PC-3 (cell line): Measurements from ENCODE around the gene BRF1. TPM values are rescaled to one million over a fixed set of nuclear protein-coding genes. Genes with fewer than 3 reads are reported as not detected.
A peak's percentile ranks its signal among the peaks of the same experiment; 100 is the strongest.

ENCODE experiments used
- ATAC-seq: fragments of 200-7000 bp; cut with Tn5 transposase; 2 replicates; pipeline ENCODE4 v1.9.1; 2020; ENCODE audit warnings: mild to moderate bottlenecking, moderate library complexity
- BruUV-seq: library from RNA; stranded (reverse); fragments of 400-500 nt; replicated peaks from 2 replicates; lab custom pipeline; 2021; lab: Mats Ljungman, UMichigan
- CTCF ChIA-PET: fragments of 300-600 bp; sonication (Branson Sonifier 250); formaldehyde crosslinking; loops from one replicate; lab custom pipeline; 2022; ENCODE audit warnings: antibody characterized with exemption; lab: Charles Lee
- POLR2A ChIA-PET: fragments of 300-600 bp; sonication (Branson Sonifier 250); formaldehyde crosslinking; loops from one replicate; lab custom pipeline; 2022; ENCODE audit warnings: antibody characterized with exemption; ENCODE audit not compliant: unreplicated experiment; lab: Charles Lee
- DNase-seq: peaks from one replicate; pipeline ENCODE4 v3.0.0-alpha.2; 2015
- H2AFZ ChIP-seq: fragments of 300-600 bp; sonication (generic); 2 replicates; pipeline ENCODE4 v1.6.0; 2016; ENCODE audit warnings: antibody characterized with exemption, low read length
- H3F3A ChIP-seq: fragments of 300-600 bp; sonication (generic); one replicate; pipeline ENCODE4 v1.6.0; 2017; ENCODE audit warnings: antibody characterized with exemption, low read length, control low read depth, mild to moderate bottlenecking; ENCODE audit not compliant: unreplicated experiment
- H3K27ac ChIP-seq: fragments of 300-600 bp; sonication (generic); 2 replicates; pipeline ENCODE4 v1.5.1; 2016; ENCODE audit warnings: mild to moderate bottlenecking, low read length
- H3K27me3 ChIP-seq: fragments of 300-600 bp; sonication (generic); 2 replicates; pipeline ENCODE4 v1.6.1; 2016; ENCODE audit warnings: low read length, mixed read lengths
- H3K36me3 ChIP-seq: fragments of 300-600 bp; sonication (generic); 2 replicates; pipeline ENCODE4 v1.6.1; 2016; ENCODE audit warnings: low read depth, mixed run types, low read length, mixed read lengths
- H3K4me1 ChIP-seq: fragments of 300-600 bp; sonication (generic); 2 replicates; pipeline ENCODE4 v1.5.1; 2016; ENCODE audit warnings: low read length; ENCODE audit not compliant: insufficient read depth
- H3K4me2 ChIP-seq: fragments of 300-600 bp; sonication (generic); 2 replicates; pipeline ENCODE4 v1.6.0; 2016; ENCODE audit warnings: low read length
- H3K4me3 ChIP-seq: fragments of 300-600 bp; sonication (generic); 2 replicates; pipeline ENCODE4 v1.5.1; 2016; ENCODE audit warnings: mild to moderate bottlenecking, low read length, mixed read lengths
- H3K79me2 ChIP-seq: fragments of 300-600 bp; sonication (generic); 2 replicates; pipeline ENCODE4 v1.6.1; 2017; ENCODE audit warnings: low read length, mixed read lengths
- H3K9ac ChIP-seq: fragments of 300-600 bp; sonication (generic); 2 replicates; pipeline ENCODE4 v1.6.0; 2016; ENCODE audit warnings: mild to moderate bottlenecking, low read length
- H3K9me2 ChIP-seq: fragments of 300-600 bp; sonication (generic); replicated peaks from 2 replicates; pipeline ENCODE4 v1.6.1; 2016; ENCODE audit warnings: mixed run types, low read length, mixed read lengths
- H3K9me3 ChIP-seq: fragments of 300-600 bp; sonication (generic); 2 replicates; pipeline ENCODE4 v1.6.1; 2016; ENCODE audit warnings: low read length, mixed read lengths
- H4K20me1 ChIP-seq: fragments of 300-600 bp; sonication (generic); 2 replicates; pipeline ENCODE4 v1.6.1; 2016; ENCODE audit warnings: low read length, mixed read lengths
- CTCF ChIP-seq: fragments of 300-600 bp; sonication (generic); conservative IDR thresholded peaks from 2 replicates; pipeline ENCODE4 v1.5.1; 2017; ENCODE audit warnings: antibody characterized with exemption, low read depth, mild to moderate bottlenecking, low read length
- EZH2 ChIP-seq: fragments of 300-600 bp; sonication (generic); IDR thresholded peaks from one replicate; pipeline ENCODE4 v1.6.1; 2017; ENCODE audit warnings: antibody characterized with exemption, mild to moderate bottlenecking, low read length; ENCODE audit not compliant: unreplicated experiment
- EZH2phosphoT487 ChIP-seq: fragments of 300-600 bp; sonication (generic); IDR thresholded peaks from 2 replicates; pipeline ENCODE4 v1.6.1; 2018; ENCODE audit warnings: mild to moderate bottlenecking, antibody characterized with exemption, low read length, borderline replicate concordance
- intact Hi-C: fragments of 100-400 bp; cut with micrococcal nuclease; formaldehyde crosslinking; loops from 2 replicates; pipeline ENCODE4 v1.9.0; 2023
- total RNA-seq: library from RNA; depleted of rRNA; stranded (reverse); fragments of >200 nt; gene quantifications from 2 replicates; pipeline ENCODE4 v1.2.3, GENCODE V29; 2014

BRF1 gene
- total RNA-seq, 1 experiment from 2014 or later = 55.8 TPM

GRCh38 chr14:105223260-105223659 lies 77.5 kb downstream of the BRF1 start:
- peak overlapping the region; percentile 9; the same call in 1 of the 2 replicates for H3K27ac ChIP-seq
- no peaks in the 10 kb centered on the region for H3K9me2 ChIP-seq
- no peaks in the 10 kb centered on the region; the same call in none of the 2 replicates for H3K36me3 ChIP-seq
- H4K20me1 ChIP-seq = no peaks in the 10 kb centered on the region
- no peak overlapping the region for H3K9ac ChIP-seq
- peak; percentile 92 for ATAC-seq
- BruUV-seq = no TSS peak
- H2AFZ ChIP-seq = no peak overlapping the region
- no peaks in the 10 kb centered on the region for H3F3A ChIP-seq
- DNase-seq = peak; percentile 69
- H3K4me2 ChIP-seq = no peak overlapping the region
- no peak overlapping the region for H3K4me3 ChIP-seq
- H3K4me1 ChIP-seq = peaks cover 11% of the 10 kb centered on the region
- no peaks in the 10 kb centered on the region for H3K79me2 ChIP-seq
- H3K9me3 ChIP-seq = no peaks in the 10 kb centered on the region
- no peaks in the 10 kb centered on the region for H3K27me3 ChIP-seq
- no peak for TF ChIP-seq EZH2
- no peak for TF ChIP-seq CTCF
- TF ChIP-seq EZH2phosphoT487 = no peak
- CTCF ChIA-PET = no interaction called here
- intact Hi-C loops = no loop called here
- POLR2A ChIA-PET = no interaction called here

- Histone ChIP-seq H3K36me3 (no peaks in the 10 kb centered on the region; the same call in none of the 2 replicates), H3K9me3 (no peaks in the 10 kb centered on the region), H3K79me2 (no peaks in the 10 kb centered on the region), H4K20me1 (no peaks in the 10 kb centered on the region), H3K27me3 (no peaks in the 10 kb centered on the region), H3K9me2 (no peaks in the 10 kb centered on the region), H3K27ac (no peak overlapping the region), H3F3A (no peaks in the 10 kb centered on the region), H3K4me1 (peaks cover 11% of the 10 kb centered on the region), H3K9ac (no peak overlapping the region), H3K4me3 (no peak overlapping the region), H2AFZ (no peak overlapping the region), H3K4me2 (no peak overlapping the region)
- intact Hi-C loops = no loop called here
- no peak for TF ChIP-seq EZH2
- TF ChIP-seq EZH2phosphoT487 = no peak
- TF ChIP-seq CTCF = no peak
- DNase-seq (no peak), ATAC-seq (no peak)
- no TSS peak for BruUV-seq
- POLR2A ChIA-PET = no interaction called here
- CTCF ChIA-PET = no interaction called here
Observed at GRCh38 chr14:105221598-105222178, 79.1 kb downstream of the BRF1 start.
